Coronary artery (tissue), 2 donors: ENCODE data around the gene OPN5.

Experiments used
- DNase-seq: peaks from one replicate; pipeline ENCODE4 v3.0.0-alpha.2; 2017; ENCODE audit warnings: low spot score
- H3K27ac ChIP-seq, 2 donors: fragments of 200-600 bp; sonication (generic); one replicate each; pipeline ENCODE4 v1.5.1; 2016 to 2019
- H3K4me3 ChIP-seq: fragments of 200-600 bp; sonication (generic); 2 replicates; pipeline ENCODE4 v1.5.1; 2016; ENCODE audit warnings: mild to moderate bottlenecking, moderate library complexity
- TF ChIP-seq, protein P1 (sequence below): fragments of 200-600 bp; sonication (generic); IDR thresholded peaks from one replicate; pipeline ENCODE4 v1.5.1; 2019; ENCODE audit warnings: antibody characterized with exemption

OPN5 gene

DNA sequence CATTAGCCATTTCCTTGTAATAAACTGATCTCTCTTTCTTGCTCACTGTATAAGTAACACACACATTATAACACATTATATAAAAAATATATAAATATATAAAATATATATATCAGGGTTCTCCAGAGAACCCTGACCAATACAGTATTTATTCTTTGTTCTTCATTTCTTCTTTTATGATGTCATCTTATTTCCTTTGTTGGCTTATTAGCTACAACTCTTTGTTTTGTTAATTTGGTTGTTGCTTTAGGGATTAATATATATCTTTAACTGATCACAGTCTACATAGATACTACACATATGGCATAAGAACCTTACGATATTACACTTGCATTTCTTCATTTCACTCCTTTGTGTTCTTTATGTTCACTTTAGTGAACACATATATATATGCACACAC lies 14.7 kb upstream of the OPN5 start:
- TF ChIP-seq, protein P1, sequence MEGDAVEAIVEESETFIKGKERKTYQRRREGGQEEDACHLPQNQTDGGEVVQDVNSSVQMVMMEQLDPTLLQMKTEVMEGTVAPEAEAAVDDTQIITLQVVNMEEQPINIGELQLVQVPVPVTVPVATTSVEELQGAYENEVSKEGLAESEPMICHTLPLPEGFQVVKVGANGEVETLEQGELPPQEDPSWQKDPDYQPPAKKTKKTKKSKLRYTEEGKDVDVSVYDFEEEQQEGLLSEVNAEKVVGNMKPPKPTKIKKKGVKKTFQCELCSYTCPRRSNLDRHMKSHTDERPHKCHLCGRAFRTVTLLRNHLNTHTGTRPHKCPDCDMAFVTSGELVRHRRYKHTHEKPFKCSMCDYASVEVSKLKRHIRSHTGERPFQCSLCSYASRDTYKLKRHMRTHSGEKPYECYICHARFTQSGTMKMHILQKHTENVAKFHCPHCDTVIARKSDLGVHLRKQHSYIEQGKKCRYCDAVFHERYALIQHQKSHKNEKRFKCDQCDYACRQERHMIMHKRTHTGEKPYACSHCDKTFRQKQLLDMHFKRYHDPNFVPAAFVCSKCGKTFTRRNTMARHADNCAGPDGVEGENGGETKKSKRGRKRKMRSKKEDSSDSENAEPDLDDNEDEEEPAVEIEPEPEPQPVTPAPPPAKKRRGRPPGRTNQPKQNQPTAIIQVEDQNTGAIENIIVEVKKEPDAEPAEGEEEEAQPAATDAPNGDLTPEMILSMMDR, result no peak
- DNase-seq, result no peak
- Histone ChIP-seq H3K27ac (no peak overlapping the region), H3K4me3 (no peak overlapping the region)

DNA sequence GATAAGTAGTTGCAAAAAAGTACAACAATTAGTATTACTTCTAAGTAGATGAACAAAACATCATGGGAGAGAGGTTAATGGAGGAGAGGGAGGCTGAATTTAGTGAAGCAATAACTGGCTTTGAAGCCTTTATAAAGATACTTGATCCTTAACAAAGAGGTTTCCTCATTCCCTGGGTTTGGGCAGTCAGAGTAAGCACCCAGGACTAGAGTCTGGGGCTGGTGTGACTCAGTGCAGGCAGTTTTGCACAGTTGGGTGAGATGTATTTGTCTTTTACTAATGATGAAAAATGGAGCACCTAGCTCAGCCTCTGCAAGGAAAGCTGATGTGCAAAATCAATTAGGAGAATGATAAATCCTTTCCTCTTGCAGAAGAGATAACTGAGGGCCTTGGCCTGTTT lies 11.8 kb upstream of the OPN5 start:
- no peak overlapping the region for H3K4me3 ChIP-seq
- H3K27ac ChIP-seq, result no peak overlapping the region
- no peak for DNase-seq
- TF ChIP-seq, protein P1, result no peak

DNA sequence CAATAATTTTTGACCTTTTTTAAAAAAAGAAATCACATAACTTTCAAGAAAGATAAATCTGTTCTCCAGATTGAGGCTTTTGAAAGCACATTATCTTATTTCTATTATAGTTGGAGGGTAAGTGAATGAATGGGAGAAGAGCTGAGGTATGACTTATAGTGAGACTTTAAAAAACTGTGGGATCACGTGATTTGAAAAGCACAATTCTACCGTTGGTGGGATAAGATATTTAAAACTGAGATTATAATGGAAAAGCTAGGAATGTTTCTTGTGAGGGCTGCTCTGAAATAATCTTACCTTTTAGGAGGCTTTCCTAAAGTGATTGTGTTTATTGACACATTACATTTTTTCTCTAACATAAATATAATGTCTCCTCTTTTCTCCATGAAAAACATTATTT lies 9.5 kb upstream of the OPN5 start:
- no peak for DNase-seq
- Histone ChIP-seq H3K27ac (no peak overlapping the region), H3K4me3 (no peak overlapping the region)
- TF ChIP-seq, protein P1, result no peak

DNA sequence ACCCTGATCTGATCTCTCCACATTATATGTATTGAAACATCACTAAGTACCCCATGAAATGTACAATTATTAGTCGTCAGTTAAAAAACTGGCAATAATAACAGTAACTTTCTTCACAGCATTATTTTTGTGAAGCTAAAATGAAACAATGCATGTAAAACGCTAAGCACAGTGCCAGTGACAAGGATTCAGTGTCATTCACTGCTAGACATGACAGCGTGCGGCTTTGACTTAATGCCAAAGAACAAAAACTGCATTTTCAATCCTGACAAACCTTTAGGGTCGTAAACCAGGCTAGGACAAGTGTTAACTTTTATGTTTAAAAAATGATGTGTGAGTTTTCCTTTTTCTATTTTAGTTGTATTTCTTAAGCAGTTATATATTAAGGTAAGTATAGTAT lies 8.8 kb upstream of the OPN5 start:
- Histone ChIP-seq H3K4me3 (no peak overlapping the region), H3K27ac (no peak overlapping the region)
- TF ChIP-seq, protein P1, result no peak
- DNase-seq, result no peak

DNA sequence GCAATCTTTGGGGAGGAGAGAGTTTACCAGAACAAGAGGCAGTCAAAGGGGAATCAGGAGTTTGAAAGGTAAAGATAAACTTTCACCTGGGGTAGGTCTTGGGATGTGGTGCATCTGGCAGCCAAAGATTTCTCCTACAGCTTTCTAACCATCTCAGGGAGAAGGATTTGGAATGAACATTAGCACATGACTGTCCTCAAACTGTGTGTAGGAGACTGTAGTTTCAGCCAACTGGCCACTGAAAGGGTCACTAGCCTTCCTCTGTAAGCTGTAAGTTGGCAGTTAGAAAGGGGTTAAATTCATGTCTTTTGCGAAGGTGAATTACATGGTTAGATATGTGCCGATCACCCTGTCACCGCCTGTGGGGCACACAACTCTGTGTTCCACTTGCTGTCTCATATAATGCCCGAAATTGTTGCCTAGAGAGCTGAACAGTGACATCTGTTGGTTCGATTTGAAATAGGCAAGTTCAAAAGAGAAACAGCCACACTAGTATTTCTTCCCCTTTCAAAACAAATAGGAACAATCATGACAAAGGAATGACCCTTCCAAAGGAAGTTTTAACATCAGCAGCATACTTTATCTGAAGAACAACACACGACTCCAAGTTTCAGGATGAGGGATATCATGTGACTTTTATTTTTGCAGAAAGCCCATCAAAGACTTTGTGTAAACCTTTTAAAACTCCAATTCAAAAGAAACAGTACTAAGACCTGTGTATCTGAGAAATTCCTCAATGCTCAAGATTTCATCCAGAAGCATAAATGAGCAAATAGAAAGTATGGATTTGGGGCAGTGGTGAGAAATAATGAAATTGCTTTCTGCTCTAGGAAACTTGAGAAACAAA lies 1.1 kb upstream of the OPN5 start:
- TF ChIP-seq, protein P1, result no peak
- Histone ChIP-seq H3K27ac (no peak overlapping the region), H3K4me3 (peak overlapping the region; percentile 53)
- DNase-seq, result no peak

DNA sequence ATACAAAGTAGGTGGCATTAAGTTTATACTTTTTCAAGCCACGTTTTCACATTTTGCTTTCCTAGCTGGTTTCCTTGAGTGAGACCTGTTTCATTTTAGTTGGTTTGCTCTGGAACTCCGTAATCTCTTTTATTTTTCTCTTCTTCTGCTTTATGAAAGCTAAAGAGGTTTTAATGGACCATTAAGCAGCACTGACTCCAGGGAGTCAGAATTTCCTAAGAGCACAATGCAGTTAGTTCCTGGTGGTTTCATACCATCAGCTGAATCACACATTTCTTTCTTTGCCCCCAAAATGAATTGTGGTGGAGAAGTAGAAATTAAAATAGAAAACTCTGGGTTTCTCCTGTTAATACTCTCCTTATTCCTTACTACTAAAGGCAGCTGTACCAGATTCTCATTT lies 3.4 kb downstream of the OPN5 start:
- TF ChIP-seq, protein P1, result no peak
- DNase-seq, result no peak
- Histone ChIP-seq H3K27ac (no peak overlapping the region), H3K4me3 (no peak overlapping the region)
